PFSK-1 (cell line): ENCODE data around the gene ZNF274.

Source experiments
- FOXP2 ChIP-seq: optimal IDR thresholded peaks from 2 replicates; pipeline ENCODE3; 2011; ENCODE audit warnings: borderline replicate concordance, control low read depth, inconsistent platforms; ENCODE audit not compliant: insufficient read depth; ENCODE audit errors: extremely low read length, extremely low read depth
- POLR2AphosphoS5 ChIP-seq: IDR thresholded peaks from 2 replicates; pipeline ENCODE4 v1.6.1; 2012; ENCODE audit warnings: low read depth, mild to moderate bottlenecking, control low read depth, low read length, moderate library complexity
- REST ChIP-seq, 2 experiments: IDR thresholded peaks; 2 replicates each; pipeline versions ENCODE4 v1.6.1 to v1.8.0; 2011 to 2012; ENCODE audit warnings: low read depth in 2 of 2, low read length in 2 of 2, control low read depth in 1 of 2, inconsistent platforms in 1 of 2, mild to moderate bottlenecking in 1 of 2, moderate library complexity in 1 of 2; ENCODE audit not compliant: insufficient read depth in 1 of 2
- SIN3A ChIP-seq: IDR thresholded peaks from 2 replicates; pipeline ENCODE4 v1.6.1; 2012; ENCODE audit warnings: mild to moderate bottlenecking, low read length, moderate library complexity, borderline replicate concordance; ENCODE audit not compliant: insufficient read depth
- TAF1 ChIP-seq: IDR thresholded peaks from 2 replicates; pipeline ENCODE4 v1.6.1; 2012; ENCODE audit warnings: low read length, control low read depth, borderline replicate concordance; ENCODE audit not compliant: insufficient read depth

GRCh38 chr19:58217069-58217481, 34.2 kb downstream of the ZNF274 start:
- no peak for TF ChIP-seq POLR2AphosphoS5
- TF ChIP-seq SIN3A, result no peak
- no peak for TF ChIP-seq TAF1
- TF ChIP-seq REST (IDR thresholded peaks at IDR 0.05; ENCODE audit: insufficient read depth in 1 of 2, low read depth in 2 of 2, low read length in 2 of 2), result no peak
- TF ChIP-seq FOXP2, result no peak
